Astrocyte of the cerebellum (primary cell): ENCODE data around the gene LRATD1.
"Not testable (repeated sequence)": the region's sequence is repeated elsewhere in the genome, so short reads cannot be mapped to it uniquely, and the experiment has no call there.

Experiments
- DNase-seq: peaks from one replicate; pipeline ENCODE4 v3.0.0-alpha.2; 2011; ENCODE audit warnings: low read depth
- H3K4me3 ChIP-seq: 2 replicates; pipeline ENCODE4 v1.5.1; 2011; ENCODE audit warnings: mild to moderate bottlenecking, low read depth, low read length, moderate library complexity
- in situ Hi-C: cut with HindIII; loops from 2 replicates; pipeline ENCODE4 v1.10.0; 2017; ENCODE audit warnings: low sequenced_read_pairs
- TF ChIP-seq, protein P1 (sequence below): IDR thresholded peaks from 2 replicates; pipeline ENCODE4 v1.5.1; 2012; ENCODE audit warnings: low read length, low read depth, moderate library complexity, mild to moderate bottlenecking; ENCODE audit errors: missing control alignments

Gene LRATD1

GRCh38 chr2:14619441-14619840 is 13.1 kb upstream of the LRATD1 start:
- TF ChIP-seq, protein P1, sequence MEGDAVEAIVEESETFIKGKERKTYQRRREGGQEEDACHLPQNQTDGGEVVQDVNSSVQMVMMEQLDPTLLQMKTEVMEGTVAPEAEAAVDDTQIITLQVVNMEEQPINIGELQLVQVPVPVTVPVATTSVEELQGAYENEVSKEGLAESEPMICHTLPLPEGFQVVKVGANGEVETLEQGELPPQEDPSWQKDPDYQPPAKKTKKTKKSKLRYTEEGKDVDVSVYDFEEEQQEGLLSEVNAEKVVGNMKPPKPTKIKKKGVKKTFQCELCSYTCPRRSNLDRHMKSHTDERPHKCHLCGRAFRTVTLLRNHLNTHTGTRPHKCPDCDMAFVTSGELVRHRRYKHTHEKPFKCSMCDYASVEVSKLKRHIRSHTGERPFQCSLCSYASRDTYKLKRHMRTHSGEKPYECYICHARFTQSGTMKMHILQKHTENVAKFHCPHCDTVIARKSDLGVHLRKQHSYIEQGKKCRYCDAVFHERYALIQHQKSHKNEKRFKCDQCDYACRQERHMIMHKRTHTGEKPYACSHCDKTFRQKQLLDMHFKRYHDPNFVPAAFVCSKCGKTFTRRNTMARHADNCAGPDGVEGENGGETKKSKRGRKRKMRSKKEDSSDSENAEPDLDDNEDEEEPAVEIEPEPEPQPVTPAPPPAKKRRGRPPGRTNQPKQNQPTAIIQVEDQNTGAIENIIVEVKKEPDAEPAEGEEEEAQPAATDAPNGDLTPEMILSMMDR = no peak
- in situ Hi-C loops = no loop called here
- DNase-seq = no peak
- no peak overlapping the region for H3K4me3 ChIP-seq

GRCh38 chr2:14621114-14621513 is 11.4 kb upstream of the LRATD1 start:
- no peak for DNase-seq
- in situ Hi-C loops = no loop called here
- H3K4me3 ChIP-seq = no peak overlapping the region
- TF ChIP-seq, protein P1 = no peak

GRCh38 chr2:14621906-14622549 is 10.5 kb upstream of the LRATD1 start:
- no peak for DNase-seq
- in situ Hi-C loops = no loop called here
- TF ChIP-seq, protein P1 = no peak
- no peak overlapping the region for H3K4me3 ChIP-seq

- DNase-seq, in situ Hi-C loops, H3K4me3 ChIP-seq: not testable (repeated sequence)
These were observed 10.0 kb upstream of the LRATD1 start for GRCh38 chr2:14622550-14622939.

DNA sequence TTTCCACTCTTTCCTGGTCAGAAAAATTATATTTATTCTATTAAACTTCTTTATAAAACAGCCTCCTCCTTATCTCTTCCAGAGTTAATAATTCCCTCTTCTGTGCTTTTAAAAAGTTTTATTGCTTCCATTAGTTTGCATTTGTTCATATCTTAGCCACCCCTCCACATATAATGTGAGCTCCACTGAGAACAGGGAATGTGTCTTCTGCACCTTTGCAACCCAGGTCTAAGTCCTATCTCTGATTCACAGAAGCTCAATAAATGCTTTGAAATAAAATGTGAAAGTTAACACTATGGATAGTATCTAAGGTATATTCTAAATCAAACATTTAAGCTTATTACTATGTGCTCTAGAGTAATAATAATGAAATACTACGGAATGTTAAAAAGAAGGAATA is 9.3 kb upstream of the LRATD1 start:
- TF ChIP-seq, protein P1 = no peak
- in situ Hi-C loops = no loop called here
- DNase-seq = no peak
- H3K4me3 ChIP-seq = no peak overlapping the region

- TF ChIP-seq, protein P1 = no peak
These were observed 5.6 kb upstream of the LRATD1 start for GRCh38 chr2:14626873-14627272.

DNA sequence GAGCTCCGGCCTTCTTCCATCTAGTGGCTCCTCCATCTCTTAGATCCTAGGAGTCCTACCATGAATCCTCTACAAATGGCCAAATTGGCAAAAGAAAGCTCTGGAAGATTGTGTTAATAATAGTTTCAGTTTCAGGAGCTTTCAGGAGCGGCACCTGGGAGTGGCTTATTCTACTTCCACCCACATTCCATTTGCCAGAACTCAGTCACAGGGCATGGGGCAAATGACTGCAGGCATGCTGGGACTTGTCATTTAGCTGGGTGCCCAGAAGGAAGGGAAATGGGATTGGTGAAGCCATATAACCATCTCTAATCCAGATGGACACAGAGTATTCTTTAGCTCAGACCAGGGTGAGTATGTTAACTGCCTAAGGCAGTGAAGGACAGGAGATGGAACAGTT is 3.6 kb upstream of the LRATD1 start:
- in situ Hi-C loops = no loop called here
- H3K4me3 ChIP-seq = no peak overlapping the region
- TF ChIP-seq, protein P1 = no peak
- DNase-seq = no peak

More at GRCh38 chr2:14626873-14627272, 5.6 kb upstream of the LRATD1 start:
- no peak for DNase-seq
- in situ Hi-C loops = no loop called here
- no peak overlapping the region for H3K4me3 ChIP-seq
